ENCODE data around the gene GTSE1.

The GTSE1 gene

DNA sequence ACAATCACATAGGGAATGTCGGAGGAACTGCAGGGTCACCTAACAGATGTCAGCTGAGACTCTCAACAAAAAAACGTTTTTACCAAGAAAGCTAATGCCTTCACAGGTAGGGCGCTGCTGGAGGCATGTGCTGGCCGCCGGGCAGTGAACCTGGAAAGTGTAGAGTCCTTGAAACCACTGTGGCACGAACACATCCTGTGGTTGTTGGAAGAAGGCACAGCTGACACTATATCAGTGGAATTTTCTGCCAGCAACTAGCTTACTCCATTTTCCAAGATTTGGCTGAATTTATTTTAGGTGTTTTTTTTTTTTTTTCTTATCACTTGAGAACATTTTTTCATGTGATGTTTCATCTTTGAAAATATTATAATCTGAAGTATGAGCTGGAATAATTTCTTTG lies 53.0 kb downstream of the GTSE1 start:
- no peak for DNase-seq (ENCODE audit: low read depth)
- TF ChIP-seq, protein P1, sequence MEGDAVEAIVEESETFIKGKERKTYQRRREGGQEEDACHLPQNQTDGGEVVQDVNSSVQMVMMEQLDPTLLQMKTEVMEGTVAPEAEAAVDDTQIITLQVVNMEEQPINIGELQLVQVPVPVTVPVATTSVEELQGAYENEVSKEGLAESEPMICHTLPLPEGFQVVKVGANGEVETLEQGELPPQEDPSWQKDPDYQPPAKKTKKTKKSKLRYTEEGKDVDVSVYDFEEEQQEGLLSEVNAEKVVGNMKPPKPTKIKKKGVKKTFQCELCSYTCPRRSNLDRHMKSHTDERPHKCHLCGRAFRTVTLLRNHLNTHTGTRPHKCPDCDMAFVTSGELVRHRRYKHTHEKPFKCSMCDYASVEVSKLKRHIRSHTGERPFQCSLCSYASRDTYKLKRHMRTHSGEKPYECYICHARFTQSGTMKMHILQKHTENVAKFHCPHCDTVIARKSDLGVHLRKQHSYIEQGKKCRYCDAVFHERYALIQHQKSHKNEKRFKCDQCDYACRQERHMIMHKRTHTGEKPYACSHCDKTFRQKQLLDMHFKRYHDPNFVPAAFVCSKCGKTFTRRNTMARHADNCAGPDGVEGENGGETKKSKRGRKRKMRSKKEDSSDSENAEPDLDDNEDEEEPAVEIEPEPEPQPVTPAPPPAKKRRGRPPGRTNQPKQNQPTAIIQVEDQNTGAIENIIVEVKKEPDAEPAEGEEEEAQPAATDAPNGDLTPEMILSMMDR (conservative IDR thresholded peaks at IDR 0.05; ENCODE audit: low read length), result no peak

GRCh38 chr22:46350121-46350520 lies 53.5 kb downstream of the GTSE1 start:
- TF ChIP-seq, protein P1 (conservative IDR thresholded peaks at IDR 0.05; ENCODE audit: low read length), result no peak

More for the DNA sequence above, 53.0 kb downstream of the GTSE1 start:
- no peak overlapping the region for H3K4me3 ChIP-seq (ENCODE audit: low read length)

GRCh38 chr22:46350646-46351045 lies 54.0 kb downstream of the GTSE1 start:
- no peak overlapping the region for H3K4me3 ChIP-seq (ENCODE audit: low read length)
- DNase-seq (ENCODE audit: low read depth), result no peak
- TF ChIP-seq, protein P1 (conservative IDR thresholded peaks at IDR 0.05; ENCODE audit: low read length), result no peak

More at GRCh38 chr22:46350121-46350520, 53.5 kb downstream of the GTSE1 start:
- DNase-seq (ENCODE audit: low read depth), result no peak
- no peak overlapping the region for H3K4me3 ChIP-seq (ENCODE audit: low read length)

DNA sequence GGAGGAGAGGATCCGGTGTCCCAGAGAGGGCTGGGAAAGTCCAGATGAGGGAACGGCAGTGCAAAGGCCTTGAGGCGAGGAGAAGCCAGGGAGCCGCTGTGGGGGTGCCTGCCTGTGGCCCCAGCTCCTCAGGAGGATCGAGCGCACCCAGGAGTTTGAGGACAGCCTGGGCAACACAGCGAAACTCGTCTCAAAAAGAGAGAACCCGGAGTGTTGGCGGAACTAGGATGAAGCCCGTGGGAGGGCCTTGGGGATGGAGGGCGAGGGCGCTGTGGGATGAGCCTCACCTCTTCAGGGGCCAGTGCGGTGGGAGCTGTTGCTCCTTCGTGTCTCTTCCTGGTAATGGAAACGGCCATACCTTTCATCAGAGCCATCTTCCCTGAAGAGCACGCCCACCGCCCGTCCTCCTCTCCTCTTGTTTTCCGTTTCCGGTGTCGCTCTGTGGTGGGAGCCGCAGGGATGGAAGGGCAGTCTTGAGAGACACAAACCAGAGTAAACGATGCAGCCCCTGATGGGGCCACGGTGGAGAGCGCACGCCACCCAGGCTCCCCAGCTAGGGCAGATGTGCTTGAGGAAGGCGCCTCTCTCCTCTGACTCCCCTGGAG lies 54.6 kb downstream of the GTSE1 start:
- H3K4me3 ChIP-seq (ENCODE audit: low read length), result no peak overlapping the region
- no peak for DNase-seq (ENCODE audit: low read depth)
- TF ChIP-seq, protein P1 (conservative IDR thresholded peaks at IDR 0.05; ENCODE audit: low read length), result no peak

DNA sequence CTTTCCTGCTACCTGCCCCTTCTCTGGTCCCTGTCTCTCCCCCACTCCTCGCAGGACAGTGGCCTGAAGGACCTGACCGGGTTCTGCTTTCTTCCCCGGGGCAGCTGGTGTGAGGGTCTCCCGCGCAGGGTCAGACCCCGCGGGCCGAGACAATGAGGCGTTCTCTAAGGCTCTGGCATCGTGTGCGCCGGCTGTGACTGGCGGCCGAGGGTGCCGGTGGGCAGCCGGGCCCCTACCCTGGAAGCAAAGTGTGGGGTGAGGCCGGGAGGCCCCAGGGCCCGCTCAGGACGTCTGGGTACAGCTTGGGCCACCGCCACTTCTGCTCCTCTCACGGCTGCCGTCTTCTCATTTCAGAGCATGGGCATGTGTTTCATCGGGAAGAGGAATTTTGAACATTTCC lies 55.1 kb downstream of the GTSE1 start:
- H3K4me3 ChIP-seq (ENCODE audit: low read length), result no peak overlapping the region
- no peak for DNase-seq (ENCODE audit: low read depth)
- TF ChIP-seq, protein P1 (conservative IDR thresholded peaks at IDR 0.05; ENCODE audit: low read length), result no peak

DNA sequence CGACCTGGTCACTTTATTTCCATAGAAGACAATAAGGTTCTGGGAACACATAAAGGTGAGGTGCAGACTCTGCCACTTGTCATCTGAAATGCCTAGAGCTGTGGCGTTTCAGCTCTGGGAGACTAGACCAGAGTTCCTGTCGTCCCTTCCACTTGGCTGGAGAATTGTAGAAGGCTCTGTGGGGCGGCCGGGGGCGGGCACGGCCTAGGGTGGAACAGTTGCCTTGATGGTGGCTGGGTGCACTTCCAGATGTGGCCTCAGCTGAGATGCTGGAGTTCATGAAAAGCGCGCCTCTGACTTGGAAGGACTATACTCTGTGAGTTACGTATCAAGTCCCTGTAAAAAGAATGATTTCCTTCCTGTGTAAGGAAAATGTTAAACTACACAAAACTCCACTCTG lies 55.6 kb downstream of the GTSE1 start:
- TF ChIP-seq, protein P1 (conservative IDR thresholded peaks at IDR 0.05; ENCODE audit: low read length), result no peak
- no peak for DNase-seq (ENCODE audit: low read depth)
- H3K4me3 ChIP-seq (ENCODE audit: low read length), result no peak overlapping the region

DNA sequence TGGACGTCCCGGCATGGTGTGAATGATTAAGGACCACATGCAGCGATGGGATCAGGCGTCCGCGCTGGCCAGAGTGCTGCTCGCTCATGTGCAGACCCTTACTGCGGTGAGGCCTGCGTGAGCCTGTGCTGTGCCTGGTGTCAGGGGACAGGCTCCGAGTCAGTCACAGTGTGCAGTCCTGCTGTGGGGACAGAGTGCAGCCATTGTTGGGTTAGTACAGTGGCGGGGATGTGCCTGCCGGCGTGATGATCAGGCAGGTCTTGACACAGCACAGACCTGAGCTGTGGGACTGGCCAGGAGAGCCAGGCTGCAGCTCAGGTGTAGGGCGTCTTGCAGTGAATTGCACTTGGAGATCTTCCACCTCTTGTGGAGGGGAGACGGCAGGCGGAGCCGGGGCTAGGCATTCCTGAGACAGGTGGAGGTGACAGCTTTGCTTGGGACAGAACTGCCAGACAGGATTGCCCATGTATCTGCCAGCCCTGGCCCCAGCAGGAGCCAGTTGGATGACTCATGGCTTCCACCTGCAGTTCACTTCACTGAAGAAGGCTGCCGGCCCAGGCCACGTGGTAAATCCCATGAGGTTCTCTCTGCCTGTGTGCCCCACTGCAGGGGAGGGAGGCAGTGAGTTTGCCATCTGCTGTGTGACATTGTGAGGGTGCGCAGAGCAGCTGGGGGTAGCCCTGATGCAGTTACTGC lies 56.2 kb downstream of the GTSE1 start:
- no peak overlapping the region for H3K4me3 ChIP-seq (ENCODE audit: low read length)
- DNase-seq (ENCODE audit: low read depth), result no peak
- TF ChIP-seq, protein P1 (conservative IDR thresholded peaks at IDR 0.05; ENCODE audit: low read length), result no peak
